Spleen (tissue), 7 donors: ENCODE data around the gene PCSK4.

Experiments used
- POLR2A ChIP-seq, 3 donors: fragments of 450-650 bp; IDR thresholded peaks; one replicate each; pipeline ENCODE4 v1.5.1; 2017; ENCODE audit warnings: antibody characterized with exemption in 3 of 3, mild to moderate bottlenecking in 1 of 3
- TF ChIP-seq, protein P1 (sequence below), 11 experiments: fragments of 200-600 bp in 7 of 11; fragments of 450-650 bp in 4 of 11; sonication (generic) in 4 of 11; IDR thresholded peaks in 8 of 11; conservative IDR thresholded peaks in 3 of 11; 1 replicate in 7 of 11; 2 replicates in 4 of 11; pipeline versions ENCODE4 v1.4.0 to v1.8.0; 2016 to 2021; ENCODE audit warnings: antibody characterized with exemption in 11 of 11, inconsistent platforms in 4 of 11, mild to moderate bottlenecking in 1 of 11
- donor health status: DM: no; HTN: no; CAD: no; lungs with moderate emphysema.
- donor health status: DM: no; HTN: no; CAD: no.
- donor health status: DM: no; HTN: no; CAD: no.

GRCh38 chr19:1452802-1453524 is 37.2 kb downstream of the PCSK4 start:
- TF ChIP-seq POLR2A (IDR thresholded peaks at IDR 0.05), result no peak
- TF ChIP-seq, protein P1, sequence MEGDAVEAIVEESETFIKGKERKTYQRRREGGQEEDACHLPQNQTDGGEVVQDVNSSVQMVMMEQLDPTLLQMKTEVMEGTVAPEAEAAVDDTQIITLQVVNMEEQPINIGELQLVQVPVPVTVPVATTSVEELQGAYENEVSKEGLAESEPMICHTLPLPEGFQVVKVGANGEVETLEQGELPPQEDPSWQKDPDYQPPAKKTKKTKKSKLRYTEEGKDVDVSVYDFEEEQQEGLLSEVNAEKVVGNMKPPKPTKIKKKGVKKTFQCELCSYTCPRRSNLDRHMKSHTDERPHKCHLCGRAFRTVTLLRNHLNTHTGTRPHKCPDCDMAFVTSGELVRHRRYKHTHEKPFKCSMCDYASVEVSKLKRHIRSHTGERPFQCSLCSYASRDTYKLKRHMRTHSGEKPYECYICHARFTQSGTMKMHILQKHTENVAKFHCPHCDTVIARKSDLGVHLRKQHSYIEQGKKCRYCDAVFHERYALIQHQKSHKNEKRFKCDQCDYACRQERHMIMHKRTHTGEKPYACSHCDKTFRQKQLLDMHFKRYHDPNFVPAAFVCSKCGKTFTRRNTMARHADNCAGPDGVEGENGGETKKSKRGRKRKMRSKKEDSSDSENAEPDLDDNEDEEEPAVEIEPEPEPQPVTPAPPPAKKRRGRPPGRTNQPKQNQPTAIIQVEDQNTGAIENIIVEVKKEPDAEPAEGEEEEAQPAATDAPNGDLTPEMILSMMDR (IDR thresholded peaks at IDR 0.05 in 8 of 11, conservative IDR thresholded peaks at IDR 0.05 in 3 of 11), result no peak
